K562 (cell line): ENCODE results near the gene RTBDN. TPM values are rescaled to one million over a fixed set of nuclear protein-coding genes. Genes with fewer than 3 reads are reported as not detected.
A peak's percentile ranks its signal among the peaks of the same experiment; 100 is the strongest.

Source experiments
- ATAC-seq: fragments of 200-7000 bp; cut with Tn5 transposase; 3 replicates; pipeline ENCODE4 v1.9.1; 2020; ENCODE audit warnings: moderate library complexity
- BruUV-seq: library from RNA; stranded (reverse); fragments of 400-500 nt; replicated peaks from 2 replicates; lab custom pipeline; 2021; lab: Mats Ljungman, UMichigan
- CTCF ChIA-PET: fragments of 300-600 bp; formaldehyde crosslinking; extraction: SDS; loops from one replicate; lab custom pipeline; 2021; ENCODE audit warnings: low intra/inter-chr PET ratio; lab: Yijun Ruan, JAX
- POLR2A ChIA-PET: fragments of 300-600, 350-650 bp; sonication (Branson Sonifier 250); formaldehyde crosslinking; extraction: SDS; loops from one replicate; lab custom pipeline; 2021; ENCODE audit warnings: antibody characterized with exemption, inconsistent platforms; lab: Yijun Ruan, JAX
- DNase-seq, 4 experiments: peaks; one replicate each; pipeline versions ENCODE4 v3.0.0 to v3.0.0-alpha.2; 2011 to 2018; ENCODE audit warnings: low spot score in 3 of 4, mixed read lengths in 3 of 4; ENCODE audit errors: extremely low read depth in 1 of 4
- FAIRE-seq: peaks from 2 replicates; lab custom pipeline; 2011; peaks lifted over from hg19 to GRCh38; lab: Jason Lieb, UNC
- H2AFZ ChIP-seq: 2 replicates; pipeline ENCODE4 v1.6.0; 2011; ENCODE audit warnings: low read depth, low read length, control low read depth, inconsistent platforms
- H3K27ac ChIP-seq: fragments of 200-600 bp; 3 replicates; pipeline ENCODE4 v1.8.0; 2011; ENCODE audit warnings: low read depth, mild to moderate bottlenecking, control low read depth, inconsistent platforms, low read length, moderate library complexity, mixed read lengths; ENCODE audit errors: extremely low read depth
- H3K27me3 ChIP-seq, 2 experiments: fragments of 300-600 bp in 1 of 2; 2 replicates in 1 of 2; 3 replicates in 1 of 2; pipeline versions ENCODE4 v1.6.0 to v1.8.0; 2011; ENCODE audit warnings: inconsistent platforms in 2 of 2, low read length in 2 of 2, mild to moderate bottlenecking in 1 of 2, mixed read lengths in 1 of 2, moderate library complexity in 1 of 2; ENCODE audit not compliant: control insufficient read depth in 2 of 2, insufficient read depth in 2 of 2
- H3K36me3 ChIP-seq: fragments of 300-600 bp; 3 replicates; pipeline ENCODE4 v1.8.0; 2011; ENCODE audit warnings: mild to moderate bottlenecking, low read length, inconsistent platforms; ENCODE audit not compliant: control insufficient read depth, insufficient read depth
- H3K4me1 ChIP-seq, 2 experiments: fragments of 200-600 bp in 1 of 2; replicated peaks in 1 of 2; 2 replicates in 1 of 2; 3 replicates in 1 of 2; pipeline versions ENCODE4 v1.5.1 to v1.8.0; 2011; ENCODE audit warnings: inconsistent platforms in 2 of 2, low read length in 2 of 2, mild to moderate bottlenecking in 1 of 2, mixed read lengths in 1 of 2, moderate library complexity in 1 of 2; ENCODE audit not compliant: control insufficient read depth in 2 of 2, insufficient read depth in 2 of 2
- H3K4me2 ChIP-seq: 2 replicates; pipeline ENCODE4 v1.6.1; 2011; ENCODE audit warnings: low read length, control low read depth, inconsistent platforms, mixed read lengths; ENCODE audit not compliant: insufficient read depth
- H3K4me3 ChIP-seq: fragments of 200-600 bp; sonication (generic), shearing (Covaris generic); 2 replicates; pipeline ENCODE4 v1.5.1; 2016; ENCODE audit warnings: control low read depth, inconsistent platforms
- H3K79me2 ChIP-seq: fragments of 200-600 bp; 3 replicates; pipeline ENCODE4 v1.8.0; 2011; ENCODE audit warnings: low read length, inconsistent platforms; ENCODE audit not compliant: control insufficient read depth, insufficient read depth
- H3K9ac ChIP-seq, 2 experiments: 2 replicates each; pipeline versions ENCODE4 v1.6.0 to v1.6.1; 2011; ENCODE audit warnings: low read depth in 2 of 2, low read length in 2 of 2, control low read depth in 1 of 2, inconsistent platforms in 1 of 2, mild to moderate bottlenecking in 1 of 2, mixed read lengths in 1 of 2; ENCODE audit not compliant: insufficient read depth in 1 of 2
- H3K9me1 ChIP-seq: one replicate; pipeline ENCODE4 v1.6.0; 2011; ENCODE audit warnings: inconsistent platforms, mild to moderate bottlenecking, low read length, moderate library complexity; ENCODE audit not compliant: control insufficient read depth, insufficient read depth
- H3K9me3 ChIP-seq: replicated peaks from 2 replicates; pipeline ENCODE4 v1.5.1; 2011; ENCODE audit warnings: low read depth, low read length, inconsistent platforms; ENCODE audit not compliant: control insufficient read depth, insufficient read depth
- H4K20me1 ChIP-seq: replicated peaks from 2 replicates; pipeline ENCODE4 v1.6.1; 2011; ENCODE audit warnings: low read length, inconsistent platforms, mixed read lengths; ENCODE audit not compliant: control insufficient read depth, insufficient read depth
- MEIS2 ChIP-seq: fragments of 450-650 bp; IDR thresholded peaks from 2 replicates; pipeline ENCODE4 v1.6.1; 2014; ENCODE audit warnings: mild to moderate bottlenecking; ENCODE audit not compliant: partially characterized antibody
- NCOA6 ChIP-seq: fragments of 450-650 bp; IDR thresholded peaks from 2 replicates; pipeline ENCODE4 v1.6.1; 2017; ENCODE audit warnings: mild to moderate bottlenecking
- ZNF407 ChIP-seq: fragments of 450-650 bp; IDR thresholded peaks from 2 replicates; pipeline ENCODE4 v1.6.1; 2016; ENCODE audit warnings: low read depth
- WGBS: fragments of 100-300 bp; shearing (Covaris generic); methylation state at CpG from one replicate; pipeline ENCODE4 v1.1.6; 2016; ENCODE audit warnings: low coverage, mixed read lengths; ENCODE audit not compliant: insufficient coverage; ENCODE audit errors: missing lambda C conversion rate; 5-methylcytosine and 5-hydroxymethylcytosine counted together
- in situ Hi-C: fragments of 300-500 bp; cut with MboI; formaldehyde crosslinking; loops from 4 replicates; pipeline ENCODE4 v1.15.0; 2018; ENCODE audit warnings: inconsistent platforms, mixed read lengths
- intact Hi-C: fragments of 100-400 bp; cut with micrococcal nuclease; formaldehyde crosslinking; loops from 2 replicates; pipeline ENCODE4 v1.14.2; 2022
- polyA plus RNA-seq, 8 experiments: library from polyadenylated mRNA; depleted of rRNA in 4 of 8; stranded (reverse) in 5 of 8; unstranded in 3 of 8; fragments of >200 nt; fragmentation: Nextera tagmentation in 2 of 8; fragmentation: Illumina TruSeq in 1 of 8; extraction: Ambion mirVana in 2 of 8; extraction: Trizol in 1 of 8; gene quantifications; 2 replicates each; pipeline versions ENCODE4 v1.2.1 to v1.2.3, GENCODE V29; 2011 to 2014; ENCODE audit warnings: inconsistent platforms in 1 of 8, missing spikeins in 1 of 8
- total RNA-seq, 7 experiments: library from RNA; depleted of rRNA in 6 of 7; stranded (reverse); fragments of >200 nt in 6 of 7; fragmentation: Illumina TruSeq in 2 of 7; extraction: Trizol in 2 of 7; gene quantifications; 2 replicates each; pipeline versions ENCODE4 v1.2.1 to v1.2.3, GENCODE V29; 2011 to 2021; ENCODE audit warnings: low replicate concordance in 1 of 7
- TF ChIP-seq, protein P1 (sequence below), 2 experiments: IDR thresholded peaks in 1 of 2; conservative IDR thresholded peaks in 1 of 2; 2 replicates each; pipeline ENCODE4 v1.6.1; 2016; ENCODE audit warnings: low read depth in 2 of 2, mild to moderate bottlenecking in 1 of 2, missing compliant biosample characterization in 1 of 2, missing genetic modification characterization in 1 of 2, moderate library complexity in 1 of 2
- TF ChIP-seq, protein P2 (sequence below): IDR thresholded peaks from 2 replicates; pipeline ENCODE4 v1.6.1; 2011; ENCODE audit not compliant: insufficient read length; ENCODE audit errors: extremely low read depth

The RTBDN gene
- total and polyA plus RNA-seq, 9 of the 15 experiments (the other 6 are each of a cell fraction or from before 2014, with no cell fraction given) = 0.20 to 2.3 (median 0.72) TPM; not detected in 1

GRCh38 chr19:12825254-12826131 is 8.9 kb downstream of the RTBDN start:
- H3K9me3 ChIP-seq = no peaks in the 10 kb centered on the region
- H3K4me1 ChIP-seq = peaks cover 4 to 22% of the 10 kb centered on the region in 2 experiments; a peak in 3 of 5 replicates
- peaks cover 3% of the 10 kb centered on the region for H3K9me1 ChIP-seq
- no peaks in the 10 kb centered on the region for H3K79me2 ChIP-seq
- 3% methylated on average over 30 of the region's 46 CpGs for WGBS
- peak; percentile 76 to 93 (median 88) for DNase-seq
- in situ Hi-C loops (no loop called here), intact Hi-C loops (no loop called here)
- H4K20me1 ChIP-seq = no peaks in the 10 kb centered on the region; the same call in 1 of the 2 replicates
- ChIA-PET CTCF (interaction anchor here (0.6 kb wide), 1 partner anchor 1661 kb away, joined by 3 read pairs; no protein-coding TSS in a partner anchor), POLR2A (no interaction called here)
- H3K27ac ChIP-seq = peak overlapping the region; percentile 11; the same call in 2 of the 3 replicates
- no TSS peak for BruUV-seq
- H3K36me3 ChIP-seq = no peaks in the 10 kb centered on the region
- peak; percentile 90 for ATAC-seq
- H3K27me3 ChIP-seq = no peaks in the 10 kb centered on the region
- peak overlapping the region; percentile 60 for H3K4me2 ChIP-seq
- peak; percentile 82 for FAIRE-seq
- peak overlapping the region; percentile 93 for H2AFZ ChIP-seq
- 0 out of 2 replicates have a peak overlapping the region, but pooled peaks have one; percentile 10 for H3K4me3 ChIP-seq
- peak overlapping the region in 1 of 2 experiments; percentile 72; a peak in 2 of 4 replicates for H3K9ac ChIP-seq
- TF ChIP-seq, protein P1, sequence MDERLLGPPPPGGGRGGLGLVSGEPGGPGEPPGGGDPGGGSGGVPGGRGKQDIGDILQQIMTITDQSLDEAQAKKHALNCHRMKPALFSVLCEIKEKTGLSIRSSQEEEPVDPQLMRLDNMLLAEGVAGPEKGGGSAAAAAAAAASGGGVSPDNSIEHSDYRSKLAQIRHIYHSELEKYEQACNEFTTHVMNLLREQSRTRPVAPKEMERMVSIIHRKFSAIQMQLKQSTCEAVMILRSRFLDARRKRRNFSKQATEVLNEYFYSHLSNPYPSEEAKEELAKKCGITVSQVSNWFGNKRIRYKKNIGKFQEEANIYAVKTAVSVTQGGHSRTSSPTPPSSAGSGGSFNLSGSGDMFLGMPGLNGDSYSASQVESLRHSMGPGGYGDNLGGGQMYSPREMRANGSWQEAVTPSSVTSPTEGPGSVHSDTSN (CRISPR knock-in tag; IDR thresholded peaks at IDR 0.05; ENCODE audit: low read depth) = 0 out of 2 replicates have a peak, but pooled peaks have one; percentile 18
- TF ChIP-seq, protein P1 (tag; conservative IDR thresholded peaks at IDR 0.05; ENCODE audit: low read depth) = no peak
- TF ChIP-seq NCOA6 (peak; percentile 98), MEIS2 (peak; percentile 38), ZNF407 (no peak)
- TF ChIP-seq, protein P2, sequence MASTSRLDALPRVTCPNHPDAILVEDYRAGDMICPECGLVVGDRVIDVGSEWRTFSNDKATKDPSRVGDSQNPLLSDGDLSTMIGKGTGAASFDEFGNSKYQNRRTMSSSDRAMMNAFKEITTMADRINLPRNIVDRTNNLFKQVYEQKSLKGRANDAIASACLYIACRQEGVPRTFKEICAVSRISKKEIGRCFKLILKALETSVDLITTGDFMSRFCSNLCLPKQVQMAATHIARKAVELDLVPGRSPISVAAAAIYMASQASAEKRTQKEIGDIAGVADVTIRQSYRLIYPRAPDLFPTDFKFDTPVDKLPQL = no peak
